GM23338 (cell line): ENCODE results near the gene NRG3.

Experiments used
- CREB1 ChIP-seq: fragments of 250-450 bp; sonication (Bioruptor Pico); IDR thresholded peaks from 2 replicates; pipeline ENCODE4 v1.5.0; 2020; ENCODE audit warnings: low read depth, mild to moderate bottlenecking, moderate library complexity
- CTCF ChIP-seq, 2 experiments: fragments of 200-600 bp in 1 of 2; sonication (generic) in 1 of 2; conservative IDR thresholded peaks; 2 replicates each; pipeline versions ENCODE4 v1.5.1 to v1.6.1; 2016 to 2017; ENCODE audit warnings: antibody characterized with exemption in 2 of 2, low read depth in 2 of 2, mild to moderate bottlenecking in 2 of 2, moderate library complexity in 1 of 2
- ETS1 ChIP-seq: IDR thresholded peaks from 2 replicates; pipeline ENCODE4 v1.6.1; 2016; ENCODE audit warnings: antibody characterized with exemption
- EZH2 ChIP-seq: fragments of 200-600 bp; sonication (generic); IDR thresholded peaks from one replicate; pipeline ENCODE4 v1.8.0; 2017; ENCODE audit warnings: antibody characterized with exemption, mild to moderate bottlenecking, low read depth; ENCODE audit not compliant: unreplicated experiment
- EZH2phosphoT487 ChIP-seq: fragments of 200-600 bp; sonication (generic); IDR thresholded peaks from one replicate; pipeline ENCODE4 v1.8.1; 2018; ENCODE audit warnings: antibody characterized with exemption; ENCODE audit not compliant: unreplicated experiment
- JUNB ChIP-seq: IDR thresholded peaks from one replicate; pipeline ENCODE4 v1.6.1; 2016; ENCODE audit warnings: antibody characterized with exemption; ENCODE audit not compliant: unreplicated experiment
- NANOG ChIP-seq: IDR thresholded peaks from 2 replicates; pipeline ENCODE4 v1.6.1; 2016; ENCODE audit warnings: antibody characterized with exemption, borderline replicate concordance
- POLR2AphosphoS5 ChIP-seq: IDR thresholded peaks from 2 replicates; pipeline ENCODE4 v1.6.1; 2016; ENCODE audit warnings: antibody characterized with exemption, low read depth
- REST ChIP-seq: IDR thresholded peaks from one replicate; pipeline ENCODE4 v1.6.1; 2018; ENCODE audit warnings: antibody characterized with exemption; ENCODE audit not compliant: unreplicated experiment
- STAT1 ChIP-seq: IDR thresholded peaks from one replicate; pipeline ENCODE4 v1.6.1; 2016; ENCODE audit warnings: antibody characterized with exemption; ENCODE audit not compliant: unreplicated experiment
- ZNF114 ChIP-seq: fragments of 250-450 bp; sonication (Bioruptor Pico); IDR thresholded peaks from 2 replicates; pipeline ENCODE4 v1.5.0; 2020; ENCODE audit warnings: mild to moderate bottlenecking, moderate library complexity
- ZNF331 ChIP-seq: fragments of 250-450 bp; sonication (Bioruptor Pico); IDR thresholded peaks from 2 replicates; pipeline ENCODE4 v1.5.0; 2020; ENCODE audit warnings: low read depth, mild to moderate bottlenecking, moderate library complexity
- ZNF462 ChIP-seq: fragments of 250-450 bp; sonication (Bioruptor Pico); IDR thresholded peaks from 2 replicates; pipeline ENCODE4 v1.5.0; 2020; ENCODE audit warnings: mild to moderate bottlenecking, moderate library complexity

- TF ChIP-seq CTCF (conservative IDR thresholded peaks at IDR 0.05; ENCODE audit: low read depth in 2 of 2) (no peak), POLR2AphosphoS5 (no peak), EZH2 (no peak), REST (no peak), JUNB (no peak), CREB1 (no peak), NANOG (no peak), ETS1 (no peak), ZNF114 (CRISPR knock-in tag) (no peak), STAT1 (no peak), EZH2phosphoT487 (no peak), ZNF331 (CRISPR knock-in tag) (no peak), ZNF462 (CRISPR knock-in tag) (no peak)
Measured at GRCh38 chr10:82866424-82867020, 991.5 kb downstream of the NRG3 start.
